HG03097 (cell line): ENCODE results near the gene RADIL.
A peak's percentile ranks its signal among the peaks of the same experiment; 100 is the strongest.

Experiments
- ATAC-seq: cut with Tn5 transposase; IDR thresholded peaks from one replicate; pipeline ENCODE4 v1.9.1; 2021; ENCODE audit not compliant: unreplicated experiment, low FRiP score

RADIL gene

GRCh38 chr7:4779118-4779517 lies 104.4 kb downstream of the RADIL start:
- no peak for ATAC-seq

- peak; percentile 9 for ATAC-seq
These were observed 107.5 kb downstream of the RADIL start for GRCh38 chr7:4775848-4776623.

GRCh38 chr7:4775250-4775847 lies 108.2 kb downstream of the RADIL start, which contains the start of gene AP5Z1:
AP5Z1 (plus strand) TSS chr7:4775623; CDS start chr7:4775716, 93 bp downstream.
- peak; percentile 95 for ATAC-seq

GRCh38 chr7:4774658-4775249 lies 108.8 kb downstream of the RADIL start:
- peak; percentile 30 for ATAC-seq

GRCh38 chr7:4774007-4774406 lies 109.5 kb downstream of the RADIL start:
- no peak for ATAC-seq

GRCh38 chr7:4772306-4772705 lies 111.2 kb downstream of the RADIL start:
- ATAC-seq, result no peak

- no peak for ATAC-seq
These were observed 111.8 kb downstream of the RADIL start for GRCh38 chr7:4771737-4772136.

- no peak for ATAC-seq
These were observed 112.6 kb downstream of the RADIL start for GRCh38 chr7:4770886-4771285.

- ATAC-seq, result no peak
These were observed 113.8 kb downstream of the RADIL start for GRCh38 chr7:4769761-4770160.

GRCh38 chr7:4768597-4769569 lies 114.6 kb downstream of the RADIL start:
- no peak for ATAC-seq

GRCh38 chr7:4766666-4767519 lies 116.6 kb downstream of the RADIL start:
- ATAC-seq, result no peak

- no peak for ATAC-seq
These were observed 117.6 kb downstream of the RADIL start for GRCh38 chr7:4765776-4766490.

- no peak for ATAC-seq
These were observed 119.0 kb downstream of the RADIL start for GRCh38 chr7:4764402-4765007.

GRCh38 chr7:4763794-4764185 lies 119.7 kb downstream of the RADIL start:
- ATAC-seq, result no peak

GRCh38 chr7:4763091-4763793 lies 120.3 kb downstream of the RADIL start:
- no peak for ATAC-seq

GRCh38 chr7:4762121-4763055 lies 121.1 kb downstream of the RADIL start:
- ATAC-seq, result no peak

- no peak for ATAC-seq
These were observed 122.6 kb downstream of the RADIL start for GRCh38 chr7:4760952-4761351.
